ENCODE measurements around the gene CAMTA1.

CAMTA1 gene

DNA sequence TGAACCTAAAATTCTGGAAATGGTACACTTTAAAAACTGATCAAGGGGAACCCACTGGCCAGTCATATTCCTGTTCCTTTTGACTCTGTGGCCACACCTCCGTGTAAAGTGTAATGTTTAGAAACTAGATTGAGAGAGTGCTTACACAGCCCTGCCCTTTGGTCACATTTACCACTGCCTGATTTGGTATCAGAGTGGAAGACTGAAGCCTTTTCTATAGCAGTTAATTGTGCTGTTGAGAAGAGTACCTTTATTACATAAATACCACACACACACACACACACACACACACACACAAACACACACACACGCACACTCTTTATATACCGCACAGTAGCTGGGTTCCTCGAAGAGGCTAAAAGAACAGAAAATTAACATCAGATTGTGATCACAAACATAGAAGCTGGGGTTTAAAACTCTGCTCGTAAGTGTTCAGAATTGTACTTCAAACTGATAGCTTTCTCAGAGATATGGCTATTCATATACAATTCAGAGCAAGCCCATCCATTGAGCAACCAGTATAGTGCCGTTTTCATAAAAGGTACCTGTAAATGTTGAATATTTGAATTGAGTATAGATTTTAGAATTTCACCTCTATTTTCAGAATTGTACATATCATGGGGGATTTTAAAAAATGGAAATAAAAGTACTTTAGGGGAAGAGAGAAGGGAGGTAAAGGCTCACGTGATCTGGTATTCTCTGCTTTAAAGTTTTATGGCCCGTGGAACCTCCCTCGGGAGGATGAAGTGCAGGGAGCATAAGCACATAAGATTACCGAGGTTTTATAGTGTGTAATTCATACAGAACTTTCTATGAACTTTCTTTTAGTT lies 37.5 kb downstream of the CAMTA1 start:
- peak overlapping the region; percentile 74 for H3K4me2 ChIP-seq (ENCODE audit: low read depth, low read length)
- no peaks in the 10 kb centered on the region for H3K9me2 ChIP-seq (replicated peaks; ENCODE audit: insufficient read depth, low read length)
- peaks cover 68% of the 10 kb centered on the region for H3K79me2 ChIP-seq (ENCODE audit: low read length)
- H3K9me3 ChIP-seq (replicated peaks; ENCODE audit: insufficient read depth, low read length): no peaks in the 10 kb centered on the region
- H3K9ac ChIP-seq (ENCODE audit: low read length): no peak overlapping the region
- H3K27ac ChIP-seq (ENCODE audit: low read length): peak overlapping the region; percentile 29; the same call in 1 of the 2 replicates
- H3K27me3 ChIP-seq (replicated peaks; ENCODE audit: insufficient read depth, low read length): no peaks in the 10 kb centered on the region
- H3F3A ChIP-seq (ENCODE audit: insufficient read depth, low read length): peaks cover 36% of the 10 kb centered on the region
- TF ChIP-seq EZH2phosphoT487 (IDR thresholded peaks at IDR 0.05; ENCODE audit: low read length) (no peak), EZH2 (optimal IDR thresholded peaks at IDR 0.05; ENCODE audit: low read depth, low read length) (no peak), CTCF (IDR thresholded peaks at IDR 0.05; ENCODE audit: low read length) (no peak)
- peak; percentile 76 for DNase-seq
- H3K36me3 ChIP-seq (replicated peaks; ENCODE audit: insufficient read depth, low read length): no peaks in the 10 kb centered on the region
- peak overlapping the region; percentile 10 for H3K4me3 ChIP-seq (ENCODE audit: low read length)
- peaks cover 50% of the 10 kb centered on the region for H3K4me1 ChIP-seq (ENCODE audit: low read length)
- H2AFZ ChIP-seq (ENCODE audit: low read length): no peak overlapping the region
- no peaks in the 10 kb centered on the region for H4K20me1 ChIP-seq (ENCODE audit: insufficient read depth, low read length)

GRCh38 chr1:6823793-6824192 lies 38.5 kb downstream of the CAMTA1 start:
- H3K4me2 ChIP-seq (ENCODE audit: low read depth, low read length): peak overlapping the region; percentile 74; the same call in 1 of the 2 replicates
- H3K27me3 ChIP-seq (replicated peaks; ENCODE audit: insufficient read depth, low read length): no peaks in the 10 kb centered on the region
- peaks cover 50% of the 10 kb centered on the region for H3K4me1 ChIP-seq (ENCODE audit: low read length)
- H2AFZ ChIP-seq (ENCODE audit: low read length): no peak overlapping the region
- no peaks in the 10 kb centered on the region for H3K9me2 ChIP-seq (replicated peaks; ENCODE audit: insufficient read depth, low read length)
- no peak for DNase-seq
- peaks cover 62% of the 10 kb centered on the region for H3K79me2 ChIP-seq (ENCODE audit: low read length)
- no peaks in the 10 kb centered on the region for H4K20me1 ChIP-seq (ENCODE audit: insufficient read depth, low read length)
- H3K27ac ChIP-seq (ENCODE audit: low read length): no peak overlapping the region
- peaks cover 36% of the 10 kb centered on the region for H3F3A ChIP-seq (ENCODE audit: insufficient read depth, low read length)
- H3K9me3 ChIP-seq (replicated peaks; ENCODE audit: insufficient read depth, low read length): no peaks in the 10 kb centered on the region
- H3K36me3 ChIP-seq (replicated peaks; ENCODE audit: insufficient read depth, low read length): no peaks in the 10 kb centered on the region
- no peak overlapping the region for H3K9ac ChIP-seq (ENCODE audit: low read length)
- TF ChIP-seq EZH2phosphoT487 (IDR thresholded peaks at IDR 0.05; ENCODE audit: low read length) (no peak), CTCF (IDR thresholded peaks at IDR 0.05; ENCODE audit: low read length) (no peak), EZH2 (optimal IDR thresholded peaks at IDR 0.05; ENCODE audit: low read depth, low read length) (no peak)
- H3K4me3 ChIP-seq (ENCODE audit: low read length): no peak overlapping the region

DNA sequence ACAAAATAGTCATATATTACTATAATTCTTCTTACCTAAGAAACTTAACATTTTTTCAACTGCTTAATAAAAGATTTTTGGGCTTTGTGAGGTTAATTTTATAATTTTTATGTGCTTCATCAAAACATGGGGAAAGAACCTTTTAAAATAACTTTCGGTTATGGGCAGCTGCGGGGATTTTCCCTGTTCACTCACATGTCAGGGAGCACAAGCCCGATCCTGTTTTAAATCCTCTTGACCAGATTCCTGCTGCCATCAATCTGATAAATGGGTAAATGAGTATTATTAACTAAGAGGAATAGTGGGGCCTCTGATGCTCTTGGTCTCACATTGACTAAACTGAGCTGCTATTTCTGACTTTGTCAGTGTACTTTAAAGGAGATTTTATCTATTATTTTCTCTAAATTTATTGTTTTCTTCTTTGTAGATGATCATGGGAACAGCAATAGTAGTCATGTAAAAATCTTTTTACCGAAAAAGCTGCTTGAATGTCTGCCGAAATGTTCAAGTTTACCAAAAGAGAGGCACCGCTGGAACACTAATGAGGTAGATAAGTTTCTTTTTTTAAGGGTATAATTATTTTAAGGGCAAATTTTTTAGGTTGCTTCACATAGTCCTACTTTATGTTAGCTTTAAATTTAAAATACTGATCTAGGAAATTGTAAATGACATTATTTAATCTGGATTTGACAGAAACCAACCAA lies 39.6 kb downstream of the CAMTA1 start:
- Histone ChIP-seq H3K79me2 (ENCODE audit: low read length) (peaks cover 52% of the 10 kb centered on the region), H3K9me2 (replicated peaks; ENCODE audit: insufficient read depth, low read length) (no peaks in the 10 kb centered on the region), H3K9me3 (replicated peaks; ENCODE audit: insufficient read depth, low read length) (no peaks in the 10 kb centered on the region), H3K4me2 (ENCODE audit: low read depth, low read length) (no peak overlapping the region), H3K27me3 (replicated peaks; ENCODE audit: insufficient read depth, low read length) (no peaks in the 10 kb centered on the region), H3K4me1 (ENCODE audit: low read length) (peaks cover 41% of the 10 kb centered on the region), H3K27ac (ENCODE audit: low read length) (no peak overlapping the region), H3K9ac (ENCODE audit: low read length) (no peak overlapping the region), H3F3A (ENCODE audit: insufficient read depth, low read length) (peaks cover 34% of the 10 kb centered on the region), H2AFZ (ENCODE audit: low read length) (no peak overlapping the region), H3K36me3 (replicated peaks; ENCODE audit: insufficient read depth, low read length) (no peaks in the 10 kb centered on the region), H4K20me1 (ENCODE audit: insufficient read depth, low read length) (no peaks in the 10 kb centered on the region), H3K4me3 (ENCODE audit: low read length) (no peak overlapping the region)
- TF ChIP-seq EZH2 (optimal IDR thresholded peaks at IDR 0.05; ENCODE audit: low read depth, low read length): no peak
- TF ChIP-seq EZH2phosphoT487 (IDR thresholded peaks at IDR 0.05; ENCODE audit: low read length): no peak
- no peak for TF ChIP-seq CTCF (IDR thresholded peaks at IDR 0.05; ENCODE audit: low read length)
- DNase-seq: no peak
